Globus pallidus (tissue), 1 donor: ENCODE results near the gene COX10.

Source experiments
- DNase-seq: peaks from one replicate; pipeline ENCODE4 v3.0.0-alpha.2; 2015; ENCODE audit warnings: low spot score

Gene COX10

DNA sequence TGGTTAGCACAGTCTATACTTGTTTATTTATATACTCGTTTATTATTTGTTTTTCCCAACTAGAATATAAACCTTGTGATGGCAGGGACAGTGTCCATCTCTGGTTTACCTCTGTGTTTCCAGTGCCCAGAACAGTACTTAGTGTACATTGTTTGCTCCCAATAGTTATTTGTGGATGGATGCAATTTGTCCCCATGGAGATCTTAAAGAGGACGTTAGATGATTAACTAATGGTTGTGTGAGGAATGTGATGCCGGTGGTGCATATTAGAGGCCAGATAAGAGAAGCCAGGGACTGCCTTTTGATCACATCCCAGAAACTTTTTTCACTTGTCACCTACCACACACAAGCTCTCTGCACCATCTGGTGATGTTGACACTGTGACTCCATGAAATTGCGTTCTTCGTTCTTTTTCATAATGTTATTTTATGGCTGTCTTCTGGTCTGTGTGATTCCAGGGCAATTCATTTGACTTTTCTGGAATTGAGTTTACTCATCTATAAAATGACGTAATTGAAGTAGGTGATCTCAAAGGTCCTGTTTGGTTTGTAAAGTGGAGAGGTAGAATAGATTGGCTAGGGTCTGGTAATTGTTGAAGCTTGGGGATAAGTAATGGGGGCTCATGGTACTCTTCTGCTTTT is 1.2 kb downstream of the COX10 start:
- DNase-seq, result no peak

GRCh38 chr17:14072881-14073280 is 3.6 kb downstream of the COX10 start:
- DNase-seq, result no peak

GRCh38 chr17:14078027-14078426 is 8.7 kb downstream of the COX10 start:
- DNase-seq, result no peak

DNA sequence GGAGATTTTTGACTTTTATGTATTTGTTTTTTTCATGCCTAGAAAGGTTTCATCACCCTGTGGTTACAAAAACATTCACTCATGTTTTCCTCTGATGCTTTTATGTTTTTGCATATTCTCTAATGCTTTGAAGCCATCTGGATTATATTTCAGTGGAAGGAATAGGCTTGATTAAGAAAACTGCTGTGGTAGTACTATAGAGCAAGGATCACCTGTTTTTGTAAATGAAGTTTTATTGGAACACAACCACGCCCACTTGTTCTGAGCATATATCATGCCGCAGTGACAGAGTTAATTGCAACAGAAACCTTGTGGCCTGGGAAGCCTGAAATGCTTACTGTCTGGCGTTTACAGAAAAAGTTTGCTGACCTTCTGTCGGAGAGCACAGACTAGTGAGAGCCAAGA is 11.5 kb downstream of the COX10 start:
- no peak for DNase-seq

GRCh38 chr17:14082848-14083247 is 13.5 kb downstream of the COX10 start:
- DNase-seq, result no peak

DNA sequence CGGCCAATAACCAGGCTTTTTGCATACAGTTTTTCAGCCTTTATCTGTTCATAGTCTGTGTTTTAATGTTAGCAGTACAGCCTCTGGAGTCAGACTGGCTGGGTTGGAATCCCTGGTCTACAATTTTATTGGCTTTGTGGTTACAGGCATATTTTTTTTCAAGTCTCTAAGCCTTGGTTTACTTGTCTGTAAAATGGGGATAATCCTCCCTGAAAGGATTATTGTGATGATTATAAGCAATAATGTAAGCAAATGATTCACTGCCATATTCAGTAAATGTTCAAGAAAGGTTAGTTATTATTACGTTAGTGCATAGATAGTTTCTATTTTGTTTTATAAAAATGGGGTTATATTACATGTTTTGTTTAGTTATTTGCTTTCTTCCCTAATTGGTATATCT is 15.7 kb downstream of the COX10 start:
- DNase-seq, result no peak

DNA sequence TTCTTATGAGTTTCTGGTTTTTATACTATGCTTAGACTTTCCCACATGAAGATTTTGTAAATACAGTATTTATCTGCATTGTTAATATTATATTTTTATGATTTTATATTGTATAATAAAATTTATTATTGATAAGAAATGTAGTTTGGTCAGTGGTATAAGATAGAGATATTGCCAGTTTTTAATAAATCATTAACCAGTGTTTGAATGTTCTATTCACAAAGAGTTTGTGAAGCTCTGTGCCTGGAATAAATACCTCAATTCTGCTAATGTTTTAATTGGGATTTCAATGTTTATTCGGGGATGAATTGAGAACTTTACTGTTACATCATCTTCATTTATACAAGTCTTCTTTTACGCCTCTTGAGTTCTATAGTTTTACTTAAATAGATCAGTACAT is 16.9 kb downstream of the COX10 start:
- DNase-seq, result no peak

DNA sequence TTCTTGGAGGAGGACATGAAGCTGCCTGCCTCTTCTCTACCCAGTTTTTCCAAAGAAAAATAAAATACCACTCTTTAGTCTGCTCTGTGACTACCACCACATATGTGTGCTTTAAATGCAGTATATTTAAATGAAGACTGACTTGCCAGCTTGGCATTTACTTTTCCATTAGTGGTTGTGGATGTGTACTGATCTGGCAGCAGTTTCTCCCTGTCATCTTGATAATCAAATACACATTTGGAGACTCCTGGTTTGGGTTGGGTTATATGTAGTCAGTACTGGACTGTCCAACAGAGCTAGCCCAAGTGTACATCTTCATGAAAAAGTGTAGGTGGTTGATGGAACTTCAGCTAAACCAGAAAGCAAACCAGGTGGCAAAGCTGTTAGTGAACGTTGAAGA is 19.9 kb downstream of the COX10 start:
- no peak for DNase-seq

GRCh38 chr17:14091367-14091766 is 22.1 kb downstream of the COX10 start:
- no peak for DNase-seq

DNA sequence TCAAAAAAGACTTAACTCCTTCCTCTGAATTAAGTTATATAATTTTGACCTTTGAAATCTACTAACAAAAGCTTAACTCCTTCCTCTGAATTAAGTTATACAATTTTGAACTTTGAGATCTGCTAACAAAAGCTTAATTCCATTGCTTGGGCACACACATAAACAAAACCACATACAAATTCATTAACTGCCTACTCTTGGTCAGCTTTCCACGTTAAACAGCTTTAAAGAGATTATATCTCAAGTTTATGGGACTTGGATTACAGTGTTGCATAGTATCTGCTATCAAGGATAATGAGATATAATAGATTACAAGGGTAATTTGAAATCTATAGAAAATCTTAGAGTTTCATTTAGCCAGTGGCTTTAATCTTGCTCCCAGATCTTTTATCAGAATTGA is 23.5 kb downstream of the COX10 start:
- DNase-seq, result no peak

GRCh38 chr17:14094676-14095601 is 25.6 kb downstream of the COX10 start:
- DNase-seq, result no peak

DNA sequence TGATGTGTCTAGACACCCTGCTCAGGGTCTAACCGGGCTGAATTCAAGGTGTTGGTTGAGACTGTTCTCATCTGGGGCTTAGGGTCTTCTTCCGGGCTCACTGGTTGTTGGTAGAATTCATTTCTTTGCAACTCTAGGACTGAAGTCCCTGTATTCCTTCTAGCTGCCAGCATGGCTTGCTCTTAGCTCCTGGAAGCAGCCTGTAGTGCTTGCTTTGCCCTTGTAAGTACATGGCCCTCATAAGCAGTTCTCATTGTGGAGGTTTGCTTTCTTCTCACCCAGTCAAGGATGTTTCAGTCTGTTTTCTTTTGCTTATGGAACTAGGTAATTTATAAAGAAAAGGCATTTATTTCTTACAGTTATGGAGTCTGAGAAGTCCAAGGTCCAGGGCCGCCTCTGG is 26.3 kb downstream of the COX10 start:
- no peak for DNase-seq

DNA sequence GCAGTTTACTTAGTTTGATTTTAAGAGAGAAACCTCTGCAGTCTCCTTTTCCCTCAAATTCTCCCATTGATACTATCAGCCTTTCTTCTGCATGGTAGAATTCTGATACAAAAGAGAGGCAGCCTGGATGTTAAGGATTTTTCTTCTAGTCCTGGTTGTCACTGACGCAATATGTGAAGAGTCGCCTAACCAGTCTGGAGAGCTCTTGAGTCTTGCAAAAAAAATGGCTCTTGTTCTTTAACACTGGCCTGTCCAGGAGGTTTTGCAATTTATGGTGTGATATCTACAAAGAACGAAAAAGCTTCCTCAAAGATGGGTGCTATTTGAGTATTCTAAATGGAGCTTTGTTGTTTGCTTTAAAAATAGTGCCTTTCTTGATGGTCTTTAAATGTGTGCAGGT is 28.9 kb downstream of the COX10 start:
- no peak for DNase-seq

GRCh38 chr17:14101976-14102375 is 32.7 kb downstream of the COX10 start:
- DNase-seq, result peak; percentile 10

GRCh38 chr17:14103836-14104235 is 34.5 kb downstream of the COX10 start:
- DNase-seq, result no peak

- no peak for DNase-seq
Observed at GRCh38 chr17:14104734-14105133, 35.4 kb downstream of the COX10 start.

DNA sequence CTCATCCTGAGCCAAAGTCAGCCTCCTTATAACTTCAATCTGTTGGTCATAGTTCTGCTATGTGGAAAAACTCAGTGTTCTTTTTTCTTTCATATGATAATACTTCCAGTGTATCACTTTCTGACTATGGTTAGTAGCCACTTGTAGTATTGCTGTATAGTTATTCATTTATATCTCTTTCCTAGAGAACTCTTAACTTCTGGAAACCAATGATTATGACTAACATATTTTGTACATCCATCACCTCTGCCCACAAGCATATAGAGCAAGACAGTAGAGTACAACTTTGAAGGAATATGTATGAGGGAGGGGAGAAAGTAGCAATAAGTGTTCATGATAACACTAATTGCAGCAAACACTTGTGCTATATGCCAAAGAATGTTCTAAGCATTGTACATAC is 38.6 kb downstream of the COX10 start:
- DNase-seq, result no peak

- DNase-seq, result no peak
Observed at GRCh38 chr17:14112407-14112806, 43.1 kb downstream of the COX10 start.

- no peak for DNase-seq
Observed at GRCh38 chr17:14113137-14113536, 43.8 kb downstream of the COX10 start.

DNA sequence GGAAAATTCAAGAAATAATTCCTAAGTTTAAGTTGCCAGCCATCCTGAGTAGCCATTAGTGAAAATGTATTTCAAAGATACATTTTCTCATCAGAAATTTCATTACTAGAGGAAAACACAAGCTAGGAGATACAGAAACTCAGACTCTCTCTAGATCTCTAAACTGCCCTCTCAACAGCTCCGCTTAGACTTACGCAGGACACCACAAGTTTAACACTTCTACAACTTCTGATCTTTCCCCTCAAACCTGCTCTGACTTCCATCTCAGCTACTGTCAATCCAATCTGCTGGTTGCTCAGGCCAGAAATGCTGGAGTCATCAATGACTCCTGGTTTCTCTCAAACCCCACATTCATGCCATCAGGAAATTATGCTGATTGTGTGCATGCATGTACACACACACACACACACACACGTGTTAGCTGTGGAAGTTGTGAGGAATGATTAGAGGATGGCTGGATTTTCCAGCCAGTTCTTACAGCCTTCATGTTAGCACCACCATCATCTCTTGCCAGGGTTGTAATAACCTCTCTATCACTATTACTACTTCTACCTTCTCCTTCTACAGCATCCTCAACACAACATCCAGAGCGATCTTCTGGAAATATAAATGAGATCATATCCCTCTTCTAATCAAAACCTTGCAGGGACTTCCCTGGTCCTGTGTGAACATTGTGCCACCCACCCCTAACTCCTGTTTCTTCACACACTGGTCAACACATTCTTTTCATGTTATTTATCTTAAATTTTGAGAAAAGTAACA is 47.1 kb downstream of the COX10 start:
- DNase-seq, result no peak

- DNase-seq, result no peak
Observed at GRCh38 chr17:14118951-14119350, 49.6 kb downstream of the COX10 start.

DNA sequence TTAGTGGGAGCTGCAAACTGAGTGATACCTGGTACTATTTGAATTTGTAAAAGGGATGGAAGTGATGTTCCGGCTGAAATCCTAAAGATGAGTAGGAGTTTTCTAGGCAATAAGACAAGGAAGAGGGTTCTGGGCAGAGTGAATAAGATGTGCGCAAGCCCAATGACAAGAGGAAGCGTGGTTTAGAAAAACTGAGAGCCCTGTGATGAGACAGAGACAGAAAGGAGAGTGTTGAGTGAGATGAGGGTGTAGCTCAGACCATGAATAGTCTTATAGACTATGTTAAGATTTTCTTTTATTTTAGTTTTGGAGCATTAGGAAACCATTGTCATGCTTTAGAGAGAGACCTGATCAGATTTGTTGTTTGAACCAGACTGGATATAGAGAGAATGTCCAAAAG is 50.2 kb downstream of the COX10 start:
- no peak for DNase-seq

- DNase-seq, result no peak
Observed at GRCh38 chr17:14121952-14122351, 52.6 kb downstream of the COX10 start.
